NCI-H69 (cell line): Measurements from ENCODE around the gene IRF2BPL.

ENCODE experiments used
- DNase-seq: peaks from one replicate; lab custom pipeline; 2025; lab: John Stamatoyannopoulos, UW

The IRF2BPL gene

DNA sequence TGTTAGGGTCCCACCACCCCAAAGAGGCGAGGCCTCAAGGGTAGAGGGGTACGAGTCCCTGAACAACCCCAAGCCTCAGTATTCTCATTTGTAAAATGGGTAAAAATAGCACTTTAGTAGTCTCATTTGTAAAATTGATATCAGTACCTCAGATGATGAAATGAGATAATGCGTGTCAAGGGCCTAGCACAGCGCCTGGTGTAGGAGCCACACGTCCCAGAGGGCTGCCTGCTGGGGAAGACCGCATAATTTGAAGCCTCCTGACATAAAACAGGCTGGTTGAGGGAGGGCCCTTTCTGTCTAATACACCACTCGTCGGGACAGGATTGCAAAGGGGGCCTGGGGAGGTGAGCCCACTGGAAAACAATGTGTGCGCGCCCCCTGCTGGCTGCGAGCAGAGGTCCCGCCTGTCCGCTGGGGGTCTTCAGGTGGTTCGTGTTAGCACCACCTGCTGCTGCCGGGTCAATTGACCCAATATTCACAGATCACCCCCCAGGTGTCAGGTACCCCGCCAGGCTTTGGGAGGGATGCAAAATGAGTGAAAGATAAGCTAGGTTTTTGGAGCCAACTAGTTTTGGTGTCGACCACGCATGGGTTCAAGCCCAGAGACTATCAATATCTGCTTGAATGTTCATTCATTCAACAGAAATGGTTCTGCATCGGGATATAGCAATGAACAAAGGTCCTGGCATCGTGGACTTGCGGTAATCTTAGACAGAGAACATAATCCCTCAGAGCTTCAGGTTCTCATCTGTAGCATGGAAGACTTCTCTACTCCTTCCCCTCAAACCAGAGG, 24.7 kb upstream of the IRF2BPL start:
- DNase-seq: peak; percentile 72

DNA sequence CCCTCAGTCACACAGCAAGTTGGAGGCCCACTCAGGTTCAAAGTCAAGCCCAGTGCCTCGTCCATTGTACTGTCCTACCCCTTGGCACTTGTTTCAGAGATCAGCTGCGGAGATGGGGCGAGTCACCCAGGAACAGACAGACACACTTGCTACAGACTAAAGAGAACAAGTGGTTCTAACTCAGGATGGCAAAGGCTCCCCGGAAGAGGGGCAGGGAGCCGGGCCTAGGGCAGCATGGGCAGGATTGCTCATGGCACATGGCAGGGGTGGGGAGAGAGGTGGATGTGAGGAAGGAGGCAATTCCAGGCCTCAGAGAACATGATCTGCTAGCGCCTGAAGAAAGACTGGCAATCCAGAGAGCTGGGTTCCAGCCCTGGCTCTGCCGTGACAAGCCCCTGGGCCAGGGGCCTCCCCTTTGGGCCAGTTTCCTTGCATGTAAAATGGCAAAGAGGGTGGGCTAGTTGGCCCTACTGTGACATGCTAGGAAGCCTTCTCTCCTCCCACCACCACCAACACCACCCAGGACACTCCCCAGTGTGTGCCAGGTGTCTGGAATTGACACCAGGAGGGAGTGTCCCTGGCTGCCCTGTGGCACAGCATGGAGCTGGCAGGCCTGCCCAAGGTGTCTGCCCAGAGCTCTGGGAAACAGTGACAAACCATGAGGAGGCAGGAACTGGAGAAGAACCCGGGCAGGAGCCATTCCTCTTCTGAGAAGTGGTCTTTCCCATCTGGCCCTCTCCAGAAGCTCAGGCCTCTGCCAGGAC, 24.0 kb upstream of the IRF2BPL start:
- DNase-seq: peak; percentile 80

DNA sequence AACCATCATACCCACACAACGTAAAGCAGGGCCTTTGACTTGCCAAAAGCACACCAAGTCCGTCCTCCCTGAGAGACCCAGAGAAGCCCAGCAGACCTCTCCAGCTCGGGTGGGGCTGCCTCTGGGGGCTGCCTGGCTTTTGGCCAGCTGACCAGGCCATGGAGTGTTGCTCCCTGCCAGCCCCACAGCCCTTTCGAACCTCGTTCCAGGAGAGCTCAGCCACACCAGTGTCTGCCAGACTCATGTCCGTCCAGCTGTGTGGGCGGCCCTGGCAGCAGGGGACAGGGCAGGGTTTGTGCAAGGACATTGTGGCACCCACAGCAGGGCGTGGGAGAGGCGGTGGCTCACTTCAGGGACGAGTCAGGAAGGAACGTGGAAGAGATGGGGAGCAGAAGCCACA, 22.6 kb upstream of the IRF2BPL start:
- peak; percentile 31 for DNase-seq

DNA sequence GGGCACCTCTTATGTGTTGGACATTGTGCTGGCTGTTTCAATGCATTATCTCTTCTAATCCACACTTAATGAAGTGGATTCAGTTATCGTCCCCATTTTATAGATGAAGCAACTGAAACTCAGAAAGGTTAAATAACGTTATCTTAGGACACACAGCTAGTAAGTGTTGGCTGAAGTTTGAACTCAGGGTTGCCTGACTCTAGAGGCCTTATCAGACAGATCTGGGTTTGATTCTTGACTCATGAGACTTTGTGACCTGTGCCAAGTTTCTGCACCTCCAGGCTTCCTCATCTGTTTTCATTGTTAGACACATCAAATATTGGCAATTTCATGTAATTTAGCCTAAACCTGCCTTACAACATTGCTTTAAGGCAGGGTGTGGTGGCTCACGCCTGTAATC, 18.2 kb upstream of the IRF2BPL start:
- no peak for DNase-seq

DNA sequence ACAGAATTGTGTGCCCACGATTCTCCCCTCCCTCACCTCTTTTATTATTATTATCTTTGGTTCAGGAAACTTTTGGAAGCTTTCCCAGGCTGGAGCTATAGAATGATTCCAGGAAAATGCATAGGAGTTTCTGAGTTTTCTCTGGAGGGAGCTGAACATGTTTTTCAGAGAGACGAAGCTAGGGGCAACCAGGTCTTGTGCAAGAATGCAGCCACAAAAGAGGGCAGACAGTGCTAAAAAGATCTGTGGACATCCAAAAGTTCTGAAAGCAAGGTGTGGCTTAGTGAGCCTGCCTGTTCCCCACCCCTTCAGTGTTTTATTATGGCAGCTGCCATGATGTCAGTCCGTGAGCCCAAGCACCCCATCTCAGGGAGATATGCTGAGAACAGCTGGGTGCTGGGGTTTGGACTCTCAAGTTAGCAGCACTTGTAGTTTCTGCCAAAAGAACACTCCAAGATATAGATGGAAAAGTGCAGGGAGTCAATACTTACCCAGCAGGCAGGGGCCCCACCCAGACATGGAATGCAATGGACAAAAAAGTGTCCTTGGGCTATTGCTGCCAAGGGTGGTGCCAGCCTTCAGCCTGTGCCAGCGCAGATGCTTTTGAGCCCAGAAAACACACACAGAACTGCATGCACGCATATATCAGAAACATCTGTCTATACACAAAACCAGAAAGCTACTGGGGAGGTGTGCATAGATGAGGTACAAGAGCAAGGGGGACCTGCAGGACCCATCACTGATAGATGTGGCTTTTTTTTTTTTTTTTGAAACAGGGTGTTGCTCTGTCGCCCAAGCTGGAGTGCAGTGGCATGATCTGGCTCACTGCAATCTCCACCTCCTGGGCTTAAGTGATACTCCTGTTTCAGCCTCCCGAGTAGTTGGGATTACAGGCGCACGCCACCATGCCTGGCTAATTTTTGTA, 17.0 kb upstream of the IRF2BPL start:
- DNase-seq: no peak

DNA sequence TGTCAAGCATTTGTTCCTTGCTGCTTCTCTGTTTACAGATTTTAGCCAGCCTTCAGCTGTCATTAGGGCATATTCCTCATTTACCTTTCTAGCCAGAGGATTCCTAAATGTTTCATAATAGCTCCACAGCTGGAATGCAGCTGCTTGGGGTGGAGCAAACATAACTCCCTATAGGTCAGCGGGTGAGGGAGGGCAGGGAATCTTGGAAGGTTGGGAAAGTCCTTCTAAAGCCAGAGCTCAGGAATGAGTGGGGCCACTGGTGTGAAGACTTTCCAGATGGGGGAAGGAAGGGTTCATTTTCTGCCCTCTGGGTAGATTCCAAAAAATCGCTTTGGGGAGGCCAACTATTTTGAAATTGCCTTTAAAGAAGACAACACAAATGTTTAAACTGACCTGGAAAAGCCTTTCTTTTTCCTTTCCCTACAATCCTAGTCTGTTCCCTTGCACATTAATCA, 16.3 kb upstream of the IRF2BPL start:
- peak; percentile 57 for DNase-seq

DNA sequence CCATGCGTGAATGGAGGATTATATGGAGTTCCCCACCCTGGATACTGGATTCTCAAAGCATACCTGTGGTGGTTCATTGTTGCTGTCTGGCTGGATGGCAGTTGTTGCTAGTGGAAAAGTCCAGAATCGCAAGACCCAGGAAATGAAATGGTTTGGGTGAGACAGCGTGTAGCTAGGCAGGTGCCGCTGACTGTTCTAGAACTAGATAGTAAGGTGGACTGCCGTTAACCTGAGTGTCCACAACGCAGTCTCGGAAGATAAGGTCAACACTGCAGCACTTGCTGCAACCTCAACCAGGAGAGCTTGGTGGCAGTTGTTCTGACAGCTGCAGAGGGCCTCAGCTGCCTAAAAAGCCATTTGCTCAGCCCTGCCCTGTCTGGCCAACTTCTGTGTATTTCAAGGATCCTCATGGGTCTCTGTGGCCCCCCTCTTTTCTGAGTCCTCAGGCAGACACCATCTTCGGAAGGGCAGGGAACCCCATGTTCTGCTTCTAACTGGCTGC, 15.5 kb upstream of the IRF2BPL start:
- DNase-seq: peak; percentile 39

DNA sequence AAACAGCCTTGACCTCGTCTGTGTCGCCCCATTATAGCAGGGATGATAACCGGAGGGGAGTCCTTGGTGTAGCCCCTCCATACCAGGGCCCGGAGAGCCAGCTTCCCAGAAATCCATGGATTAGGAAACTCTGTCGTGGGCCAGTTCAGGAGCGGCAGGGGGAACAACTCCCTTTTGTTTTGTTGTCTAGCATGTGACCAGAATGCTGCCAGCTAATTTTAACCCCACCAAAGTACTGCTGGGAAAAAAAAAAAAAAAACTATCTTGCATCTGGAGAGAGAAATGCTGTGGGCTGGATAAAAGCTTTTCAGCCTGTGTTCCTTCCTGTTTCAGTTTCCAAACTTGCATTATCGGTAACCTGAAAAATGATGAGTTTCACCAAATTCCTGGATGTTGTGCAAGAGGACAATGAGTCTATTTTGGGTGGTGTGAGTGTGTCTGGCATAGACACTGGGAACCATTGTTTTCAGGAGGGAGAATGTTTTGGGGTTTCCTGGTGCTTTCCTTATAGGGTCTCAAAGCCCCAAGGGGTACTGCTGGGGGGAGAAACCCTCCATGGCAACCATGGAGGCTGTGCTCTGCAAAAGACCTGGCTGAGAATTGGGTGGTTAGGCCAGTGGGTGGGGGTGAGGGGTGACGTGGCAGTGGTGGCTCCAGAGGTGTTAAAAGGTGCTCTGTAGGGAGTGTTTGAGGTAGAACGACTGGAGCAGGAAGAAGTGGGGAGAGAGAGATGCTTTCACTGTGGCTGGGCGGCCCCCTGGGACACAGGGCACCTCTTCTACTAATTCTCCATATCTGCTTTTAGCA, 14.9 kb upstream of the IRF2BPL start:
- no peak for DNase-seq

DNA sequence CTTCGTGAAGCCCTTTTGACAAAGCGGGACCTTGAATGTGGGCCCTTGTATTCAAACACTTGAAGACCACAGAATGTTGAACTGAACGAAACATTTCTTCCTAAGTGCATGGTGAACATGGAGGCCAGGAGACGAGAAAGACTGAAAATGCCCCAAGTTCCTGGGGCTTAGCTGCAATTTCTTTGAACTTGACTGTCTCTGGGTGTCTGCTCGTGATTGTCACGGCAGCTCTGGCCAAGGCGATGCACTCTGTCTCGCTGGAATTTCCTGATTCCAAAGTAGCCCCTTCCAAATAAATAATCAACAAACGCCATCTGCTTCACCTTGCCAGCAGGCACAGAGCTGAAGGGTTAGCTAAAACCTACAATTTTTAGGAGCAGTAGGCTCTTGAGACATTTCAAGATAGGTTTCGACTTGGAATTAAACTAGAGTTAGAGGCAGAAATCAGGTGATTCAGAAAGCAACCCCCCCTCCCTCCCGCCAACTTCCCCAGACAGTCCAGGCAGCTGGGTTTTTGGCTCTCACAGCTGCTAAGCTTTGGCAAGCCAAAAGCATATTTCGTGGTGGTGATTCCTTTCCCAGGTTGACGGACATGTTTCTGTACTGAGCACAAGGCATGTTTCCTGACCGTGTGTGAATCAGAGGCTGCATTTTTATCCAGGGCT, 13.5 kb upstream of the IRF2BPL start:
- DNase-seq: peak; percentile 84

DNA sequence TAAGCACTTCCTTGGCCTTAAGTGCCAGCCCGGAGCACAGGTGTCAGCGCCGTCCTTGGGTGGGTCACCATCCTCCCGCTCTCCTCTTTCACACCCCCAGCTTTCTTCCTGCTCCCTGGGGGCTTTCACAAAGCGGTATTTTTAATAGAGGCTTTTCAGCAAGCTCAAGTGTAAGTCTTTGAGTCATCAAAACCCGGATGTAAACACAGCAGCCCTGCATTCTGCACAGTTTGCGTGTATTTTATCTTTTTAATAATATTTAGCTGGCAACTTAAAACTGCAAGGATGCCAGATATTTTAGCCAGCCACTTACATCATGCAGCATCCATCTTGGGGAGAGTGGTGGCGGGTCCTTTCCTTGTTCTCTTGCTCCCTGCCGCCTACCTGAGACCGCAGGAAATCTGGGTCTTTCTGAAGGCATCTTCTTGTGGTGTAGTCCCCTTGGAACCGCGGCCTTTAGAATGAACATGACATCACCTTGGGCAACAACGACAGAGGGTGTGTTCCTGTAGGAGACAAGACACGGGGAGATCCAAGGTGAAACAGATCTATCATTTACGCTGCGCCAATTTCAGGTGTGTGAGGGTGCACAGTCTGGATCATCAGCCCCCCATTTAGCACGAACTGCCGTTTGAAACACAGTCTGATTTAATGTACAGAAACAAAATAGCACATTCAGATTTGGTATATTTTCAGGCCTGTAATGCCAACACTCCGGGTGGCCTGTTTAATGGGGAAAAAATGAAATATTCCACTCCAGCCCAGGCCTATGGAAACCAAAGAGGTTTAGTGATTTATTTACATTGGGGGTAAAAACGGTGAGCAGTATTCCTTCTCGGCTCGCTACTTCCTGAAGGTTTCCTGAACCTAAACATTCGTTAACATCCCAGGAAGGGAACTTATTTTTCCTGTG, 12.5 kb upstream of the IRF2BPL start:
- peak; percentile 86 for DNase-seq

DNA sequence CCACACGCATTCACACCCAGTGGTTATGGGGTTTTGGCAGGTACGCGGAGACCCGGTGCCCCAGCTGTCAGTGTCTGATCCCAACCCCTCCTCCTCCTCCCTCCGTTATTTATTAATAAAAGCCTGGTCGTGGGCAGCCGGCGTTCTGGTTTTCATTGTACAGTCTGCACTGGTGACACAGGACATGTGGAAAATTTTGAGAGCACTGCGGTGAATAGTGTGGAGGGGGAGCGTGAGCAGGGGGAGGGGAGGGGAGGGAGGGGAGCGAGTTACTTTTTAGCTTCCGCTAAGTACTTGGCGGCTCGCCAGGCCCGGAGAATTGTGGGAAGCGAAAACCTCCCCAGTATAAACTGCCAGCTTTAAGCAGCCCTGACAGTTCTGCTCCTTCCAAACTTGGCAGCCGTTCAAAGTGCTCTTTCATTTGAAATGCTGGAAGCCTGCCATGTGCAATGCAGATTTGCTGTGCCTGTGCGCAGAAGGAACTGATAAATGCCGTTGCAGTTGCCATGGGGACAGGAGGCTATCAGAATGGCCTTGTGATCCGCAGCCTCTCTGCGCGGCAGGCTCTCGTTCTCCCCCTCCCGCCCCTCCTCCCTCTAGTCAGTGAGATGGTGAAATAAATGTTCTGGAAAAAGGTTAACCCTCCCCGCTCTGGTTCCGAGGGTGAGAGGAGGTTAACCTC, 11.7 kb upstream of the IRF2BPL start:
- peak; percentile 100 for DNase-seq

DNA sequence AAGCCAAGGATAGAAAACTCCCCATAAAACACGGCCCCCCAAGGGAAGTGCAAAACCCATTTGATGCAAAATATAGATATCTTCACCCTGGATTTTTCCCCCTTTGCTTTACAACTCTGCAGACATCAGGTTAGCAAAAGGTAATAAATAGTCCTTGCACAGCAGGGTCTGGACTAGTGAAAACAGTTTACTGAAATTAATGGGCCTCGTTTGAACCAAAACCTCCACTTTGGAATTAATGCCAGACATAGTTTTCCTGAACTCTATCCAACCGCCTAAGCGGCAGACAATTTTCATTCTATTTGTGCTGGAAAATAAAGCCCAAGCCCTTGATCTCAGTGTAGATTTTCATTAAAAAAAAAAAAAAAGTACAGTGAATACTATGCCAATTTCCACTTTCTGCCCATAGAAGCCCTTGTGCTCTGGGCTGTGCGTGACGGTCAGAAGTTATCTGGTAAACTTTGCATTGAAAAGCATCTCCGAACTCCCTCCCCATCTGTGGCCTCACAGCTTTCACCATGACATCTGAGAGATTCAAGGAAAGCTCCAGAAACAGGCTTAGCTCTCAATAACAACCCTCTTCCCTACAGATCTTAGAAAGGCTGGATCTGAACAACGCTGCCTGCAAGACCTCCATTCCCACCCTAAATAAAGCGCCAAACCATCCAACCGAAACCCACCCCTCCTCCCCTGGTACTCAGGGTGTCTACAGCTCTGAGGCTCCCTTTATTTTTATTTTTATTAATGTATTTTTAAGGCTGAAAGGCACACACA, 11.0 kb upstream of the IRF2BPL start:
- DNase-seq: peak; percentile 82

DNA sequence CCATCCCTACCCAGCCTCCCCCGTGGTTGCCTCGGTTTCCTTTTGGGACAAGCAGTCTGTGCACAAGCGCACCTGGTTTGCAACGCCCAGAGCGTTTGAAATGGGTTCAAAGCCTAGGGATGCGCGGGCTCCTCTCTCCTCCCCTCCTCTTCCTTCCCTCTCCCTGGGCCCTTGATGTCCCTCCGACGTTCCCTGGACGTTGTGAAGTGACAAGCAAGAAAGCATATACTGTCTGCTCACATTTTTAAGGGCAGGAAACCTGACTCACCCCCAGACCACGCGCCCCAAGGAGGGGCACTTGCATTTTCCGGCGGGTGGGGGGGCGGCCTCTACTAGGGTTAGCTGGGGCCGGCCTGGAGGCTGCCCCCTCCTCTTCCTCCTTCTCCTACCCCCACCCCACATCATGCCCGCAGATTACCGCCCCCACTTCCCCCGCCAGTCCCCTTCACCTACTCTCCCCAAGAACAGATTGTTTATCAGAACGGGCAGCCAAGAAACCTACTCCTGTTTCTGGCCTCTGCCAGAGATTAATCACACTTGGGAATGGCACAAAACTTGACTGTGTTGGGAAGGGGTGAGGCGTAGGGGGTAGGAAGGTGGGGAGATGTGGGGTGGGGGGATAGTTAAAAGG, 9.5 kb upstream of the IRF2BPL start:
- peak; percentile 53 for DNase-seq

DNA sequence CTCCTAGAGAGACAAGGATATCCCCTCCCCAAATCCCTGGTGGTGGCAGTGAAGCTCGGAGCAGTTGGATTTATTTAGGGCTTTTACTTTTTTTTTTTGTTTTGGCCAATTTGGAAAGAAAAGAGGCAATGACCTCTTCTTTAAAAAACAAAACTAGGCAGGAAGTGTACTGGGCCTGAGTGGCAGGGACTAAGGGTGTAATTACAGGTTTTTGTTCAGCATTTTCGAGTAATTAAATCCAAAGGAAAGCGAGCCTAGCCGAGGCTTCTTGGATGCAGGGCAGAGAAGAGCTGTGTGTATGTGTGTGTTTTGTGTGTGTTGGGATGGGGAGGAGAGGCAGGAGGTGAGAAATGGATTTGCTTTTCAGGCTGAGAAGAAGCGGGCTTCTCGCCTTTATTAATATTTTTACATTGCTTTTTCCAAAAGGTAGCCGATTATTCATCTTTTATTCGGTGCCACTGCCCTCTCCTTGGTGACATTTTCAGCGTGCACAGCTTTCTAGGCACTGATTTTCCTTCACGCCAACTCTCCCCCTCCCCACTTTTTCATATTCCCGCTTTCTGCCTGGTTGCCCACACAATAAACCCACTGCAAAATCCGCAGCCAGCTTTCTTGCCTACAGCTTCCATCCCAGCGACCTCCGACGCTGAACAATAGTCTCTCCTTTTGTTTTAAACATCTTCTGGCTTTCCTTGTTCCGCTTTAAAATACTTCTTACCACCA, 8.9 kb upstream of the IRF2BPL start:
- peak; percentile 97 for DNase-seq

DNA sequence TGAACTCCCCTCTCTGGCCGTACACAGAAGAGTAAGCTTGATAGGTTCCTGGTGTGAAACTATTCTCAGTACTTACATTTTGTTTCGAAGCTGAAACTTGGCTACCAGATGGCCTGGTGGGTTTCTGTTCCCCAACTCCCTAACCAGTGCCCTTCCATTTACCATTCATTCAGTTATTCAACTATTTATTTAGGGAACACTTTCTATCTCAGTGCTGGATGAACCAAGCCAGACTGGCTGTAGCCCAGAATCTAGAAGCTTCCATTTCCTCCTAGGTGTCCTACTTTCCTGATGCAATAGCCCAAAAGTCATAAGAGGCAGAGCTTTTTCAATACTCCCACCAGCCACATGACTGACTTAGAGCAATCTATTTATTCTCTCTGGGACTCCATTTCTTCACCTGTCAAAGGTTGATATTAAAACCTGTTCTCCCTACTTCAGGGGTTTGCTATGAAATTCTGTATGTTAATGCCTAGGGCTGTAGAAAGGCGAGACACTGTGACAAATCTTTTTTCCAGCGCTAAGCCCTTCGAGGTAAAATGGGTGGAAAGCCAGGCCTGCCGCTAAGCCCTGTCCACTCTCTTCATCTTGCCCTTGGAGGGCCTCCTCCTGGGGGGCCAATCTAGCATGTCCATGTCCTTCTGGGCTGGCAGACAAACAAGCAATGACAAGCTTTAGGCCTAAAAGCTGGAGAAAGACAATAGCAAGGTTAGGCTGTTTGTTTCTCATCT, 8.1 kb upstream of the IRF2BPL start:
- peak; percentile 77 for DNase-seq

DNA sequence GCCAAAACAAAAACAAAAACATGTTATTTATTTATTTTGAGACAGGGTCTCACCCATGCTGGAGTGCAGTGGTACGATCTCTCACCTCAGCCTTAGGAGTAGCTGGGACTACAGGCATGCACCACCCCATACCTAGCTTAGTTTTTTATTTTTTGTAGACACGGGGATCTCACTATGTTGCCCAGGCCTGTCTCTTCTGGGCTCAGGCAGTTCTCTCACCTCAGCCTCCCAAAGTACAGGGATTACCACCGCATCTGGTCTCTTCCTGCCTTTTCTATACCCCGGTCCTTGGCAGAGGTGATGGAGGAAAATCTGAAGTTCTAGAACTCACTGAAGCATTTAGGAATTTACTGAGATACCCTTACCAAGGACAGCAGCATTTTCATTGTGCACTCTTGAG, 6.8 kb upstream of the IRF2BPL start:
- DNase-seq: no peak
